Measurements from ENCODE around the gene SIGMAR1.

SIGMAR1 gene

DNA sequence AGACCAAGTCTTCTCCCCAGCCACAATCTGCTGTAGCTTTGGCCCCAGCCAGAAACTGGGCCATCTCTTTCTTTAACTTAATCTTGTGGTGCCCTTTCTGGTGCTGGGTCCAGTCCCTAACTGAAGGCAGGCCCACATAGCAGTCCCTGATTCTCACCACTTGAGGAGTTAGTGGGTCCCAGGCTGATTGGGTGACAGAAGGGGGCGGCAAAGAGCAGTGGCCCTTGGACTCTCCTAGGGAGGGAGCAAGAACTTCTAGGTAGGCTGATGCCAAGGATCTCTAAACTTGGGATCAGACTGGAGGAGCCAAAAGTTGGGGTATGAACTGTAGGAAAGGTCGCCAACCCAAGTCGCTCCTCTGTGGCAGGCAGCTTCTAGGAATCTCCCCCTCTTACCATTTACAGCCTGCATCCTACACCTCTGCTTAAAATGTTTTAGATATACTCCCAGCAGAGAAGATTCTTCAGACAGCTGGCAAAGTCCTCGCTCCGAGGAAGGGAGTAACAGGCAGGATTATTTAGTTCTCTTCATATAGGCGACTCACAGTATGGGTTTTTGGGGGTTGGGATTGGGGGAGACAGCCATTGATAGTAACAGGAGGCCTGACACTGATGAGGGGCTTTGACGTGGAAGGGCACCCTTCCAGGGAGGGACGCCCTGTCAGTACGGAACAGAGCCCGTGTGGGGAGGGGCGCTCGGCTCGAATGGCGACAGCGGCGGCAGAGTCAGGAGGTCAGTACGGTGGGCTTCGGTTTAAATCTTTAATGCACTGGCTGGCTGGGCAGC lies 26.9 kb upstream of the SIGMAR1 start:
- peak; percentile 80 for DNase-seq (ENCODE audit: low read depth)
- TF ChIP-seq CTCF (conservative IDR thresholded peaks at IDR 0.05; ENCODE audit: low read depth, low read length), result peak; percentile 89
- H3K4me3 ChIP-seq (ENCODE audit: low read depth, low read length), result peak overlapping the region; percentile 72

GRCh38 chr9:34663303-34663605 lies 25.7 kb upstream of the SIGMAR1 start:
- no peak overlapping the region for H3K4me3 ChIP-seq (ENCODE audit: low read depth, low read length)
- no peak for TF ChIP-seq CTCF (conservative IDR thresholded peaks at IDR 0.05; ENCODE audit: low read depth, low read length)
- no peak for DNase-seq (ENCODE audit: low read depth)

DNA sequence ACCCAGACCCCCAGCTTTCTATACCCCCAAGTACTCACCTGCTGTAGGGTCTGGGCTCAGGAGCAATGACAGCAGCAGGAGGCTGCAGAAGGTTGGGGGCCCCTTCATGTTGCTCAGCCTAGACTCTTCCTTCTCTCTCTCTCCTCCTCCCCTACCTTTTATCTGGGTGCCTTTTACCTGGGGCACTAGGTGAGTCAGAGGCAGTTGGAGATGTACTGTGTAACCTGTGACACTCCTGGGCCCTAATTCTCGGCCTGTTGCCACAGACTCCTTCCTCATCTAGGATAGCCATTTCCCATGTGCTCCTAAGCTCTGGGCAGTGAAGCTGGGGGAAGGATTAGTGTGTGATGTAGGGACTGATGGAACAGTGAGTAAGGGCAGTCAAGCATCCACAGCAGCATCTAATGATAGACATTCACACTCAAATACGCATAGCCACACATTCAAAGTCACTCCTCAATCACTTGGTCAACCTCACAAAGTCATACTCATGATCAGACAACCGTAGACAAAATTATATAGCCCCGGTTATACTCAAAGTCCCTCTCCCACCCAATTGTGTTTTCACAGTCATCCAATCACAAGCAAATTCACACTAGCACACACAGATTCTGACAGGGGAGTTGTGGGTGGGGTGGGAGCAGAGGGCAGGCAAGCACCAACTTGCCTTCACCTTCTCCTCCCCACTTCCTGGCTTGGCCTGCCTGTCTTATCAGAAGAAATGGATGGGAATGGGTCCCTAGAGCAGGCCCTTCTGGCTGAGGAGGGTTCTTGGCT lies 25.1 kb upstream of the SIGMAR1 start, which contains the start of gene CCL27:
Gene CCL27 (minus strand): TSS at position 132 of the 777 bp plus-strand sequence. CDS start 24 bp downstream, at position 108.
- H3K4me3 ChIP-seq (ENCODE audit: low read depth, low read length), result no peak within 1 kb of the TSS
- TF ChIP-seq CTCF (conservative IDR thresholded peaks at IDR 0.05; ENCODE audit: low read depth, low read length), result no peak
- no peak for DNase-seq (ENCODE audit: low read depth)

- H3K4me3 ChIP-seq (ENCODE audit: low read depth, low read length), result no peak overlapping the region
- DNase-seq (ENCODE audit: low read depth), result no peak
- TF ChIP-seq CTCF (conservative IDR thresholded peaks at IDR 0.05; ENCODE audit: low read depth, low read length), result no peak
Measured at GRCh38 chr9:34659592-34660253, 22.1 kb upstream of the SIGMAR1 start.

GRCh38 chr9:34658461-34658860 lies 20.9 kb upstream of the SIGMAR1 start:
- H3K4me3 ChIP-seq (ENCODE audit: low read depth, low read length), result no peak overlapping the region
- no peak for TF ChIP-seq CTCF (conservative IDR thresholded peaks at IDR 0.05; ENCODE audit: low read depth, low read length)
- DNase-seq (ENCODE audit: low read depth), result no peak

DNA sequence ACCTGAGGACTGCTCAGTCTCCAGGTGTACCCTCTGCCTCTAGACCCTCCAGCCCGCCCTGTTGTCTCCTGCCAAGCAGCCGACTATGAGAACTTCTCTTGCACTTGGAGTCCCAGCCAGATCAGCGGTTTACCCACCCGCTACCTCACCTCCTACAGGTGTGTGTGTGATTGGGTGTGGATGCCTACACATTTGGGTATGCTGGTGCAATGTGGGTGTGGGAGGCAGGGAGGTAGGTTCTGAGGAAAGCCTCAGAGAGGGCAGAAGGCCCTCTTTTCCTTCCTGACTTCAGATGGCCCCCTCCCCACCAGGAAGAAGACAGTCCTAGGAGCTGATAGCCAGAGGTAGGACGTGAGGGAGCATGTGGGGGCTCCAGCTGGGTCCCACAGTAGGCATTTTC lies 19.4 kb upstream of the SIGMAR1 start:
- no peak for DNase-seq (ENCODE audit: low read depth)
- no peak overlapping the region for H3K4me3 ChIP-seq (ENCODE audit: low read depth, low read length)
- no peak for TF ChIP-seq CTCF (conservative IDR thresholded peaks at IDR 0.05; ENCODE audit: low read depth, low read length)
